GM23248 (cell line): ENCODE results near the gene KATNB1. TPM values are rescaled to one million over a fixed set of nuclear protein-coding genes. Genes with fewer than 3 reads are reported as not detected.
"Not testable (repeated sequence)": the region's sequence is repeated elsewhere in the genome, so short reads cannot be mapped to it uniquely, and the experiment has no call there.

Source experiments
- DNase-seq: peaks from one replicate; pipeline ENCODE4 v3.0.0-alpha.2; 2015
- H2AFZ ChIP-seq: fragments of 200-600 bp; sonication (generic); 2 replicates; pipeline ENCODE4 v1.6.1; 2016; ENCODE audit warnings: antibody characterized with exemption
- H3F3A ChIP-seq: fragments of 200-600 bp; sonication (generic); 2 replicates; pipeline ENCODE4 v1.6.1; 2016; ENCODE audit warnings: mild to moderate bottlenecking, antibody characterized with exemption, mixed run types; ENCODE audit not compliant: insufficient read depth
- H3K27ac ChIP-seq: fragments of 200-600 bp; sonication (generic); 2 replicates; pipeline ENCODE4 v1.5.1; 2016; ENCODE audit warnings: mild to moderate bottlenecking
- H3K27me3 ChIP-seq: fragments of 200-600 bp; sonication (generic); replicated peaks from 2 replicates; pipeline ENCODE4 v1.6.1; 2016; ENCODE audit warnings: mild to moderate bottlenecking; ENCODE audit not compliant: insufficient read depth
- H3K36me3 ChIP-seq: fragments of 200-600 bp; sonication (generic); 2 replicates; pipeline ENCODE4 v1.6.1; 2016; ENCODE audit warnings: low read depth, mild to moderate bottlenecking
- H3K4me1 ChIP-seq: fragments of 200-600 bp; sonication (generic); 2 replicates; pipeline ENCODE4 v1.6.1; 2016; ENCODE audit warnings: mild to moderate bottlenecking; ENCODE audit not compliant: insufficient read depth
- H3K4me2 ChIP-seq: fragments of 200-600 bp; sonication (generic); one replicate; pipeline ENCODE4 v1.6.1; 2016; ENCODE audit warnings: mild to moderate bottlenecking; ENCODE audit not compliant: unreplicated experiment
- H3K4me3 ChIP-seq: fragments of 200-600 bp; sonication (generic); 2 replicates; pipeline ENCODE4 v1.5.1; 2016; ENCODE audit warnings: mild to moderate bottlenecking
- H3K79me2 ChIP-seq: fragments of 200-600 bp; sonication (generic); 2 replicates; pipeline ENCODE4 v1.6.1; 2016; ENCODE audit warnings: mild to moderate bottlenecking; ENCODE audit not compliant: insufficient read depth
- H3K9ac ChIP-seq: fragments of 200-600 bp; sonication (generic); 2 replicates; pipeline ENCODE4 v1.6.1; 2016; ENCODE audit warnings: mild to moderate bottlenecking
- H3K9me2 ChIP-seq: fragments of 200-600 bp; sonication (generic); 2 replicates; pipeline ENCODE4 v1.6.1; 2016; ENCODE audit warnings: mixed run types, mild to moderate bottlenecking, moderate library complexity; ENCODE audit not compliant: insufficient read depth
- H3K9me3 ChIP-seq: fragments of 200-600 bp; sonication (generic); one replicate; pipeline ENCODE4 v1.6.1; 2017; ENCODE audit warnings: low read depth
- H4K20me1 ChIP-seq: fragments of 200-600 bp; sonication (generic); 2 replicates; pipeline ENCODE4 v1.6.0; 2016; ENCODE audit not compliant: insufficient read depth
- EZH2 ChIP-seq: fragments of 200-600 bp; sonication (generic); IDR thresholded peaks from 2 replicates; pipeline ENCODE4 v1.6.1; 2018; ENCODE audit warnings: antibody characterized with exemption, mild to moderate bottlenecking; ENCODE audit not compliant: insufficient read depth, poor library complexity, severe bottlenecking
- EZH2phosphoT487 ChIP-seq: fragments of 200-600 bp; sonication (generic); IDR thresholded peaks from 2 replicates; pipeline ENCODE4 v1.6.1; 2018; ENCODE audit warnings: antibody characterized with exemption, moderate library complexity, mild to moderate bottlenecking, low read depth; ENCODE audit not compliant: insufficient read depth
- WGBS, 2 experiments: methylation state at CpG; one replicate each; pipeline ENCODE4 v1.1.6; 2015 to 2017; ENCODE audit warnings: low lambda C conversion rate in 2 of 2, low coverage in 1 of 2; ENCODE audit errors: missing lambda C conversion rate in 2 of 2; 5-methylcytosine and 5-hydroxymethylcytosine counted together
- in situ Hi-C: fragments of 300-500 bp; cut with MboI; formaldehyde crosslinking; loops from 2 replicates; pipeline ENCODE4 v1.15.0; 2020
- polyA plus RNA-seq: library from polyadenylated mRNA; unstranded; fragments of >200 nt; fragmentation: Nextera tagmentation; extraction: Ambion mirVana; gene quantifications from 2 replicates; pipeline ENCODE4 v1.2.1, GENCODE V29; 2016
- total RNA-seq: library from RNA; depleted of rRNA; stranded (reverse); fragments of >200 nt; shearing (Covaris generic); gene quantifications from 2 replicates; pipeline ENCODE4 v1.2.3, GENCODE V29; 2014

KATNB1 gene
- total and polyA plus RNA-seq, 2 experiments from 2014 or later, result 19.3 to 20.2 TPM

DNA sequence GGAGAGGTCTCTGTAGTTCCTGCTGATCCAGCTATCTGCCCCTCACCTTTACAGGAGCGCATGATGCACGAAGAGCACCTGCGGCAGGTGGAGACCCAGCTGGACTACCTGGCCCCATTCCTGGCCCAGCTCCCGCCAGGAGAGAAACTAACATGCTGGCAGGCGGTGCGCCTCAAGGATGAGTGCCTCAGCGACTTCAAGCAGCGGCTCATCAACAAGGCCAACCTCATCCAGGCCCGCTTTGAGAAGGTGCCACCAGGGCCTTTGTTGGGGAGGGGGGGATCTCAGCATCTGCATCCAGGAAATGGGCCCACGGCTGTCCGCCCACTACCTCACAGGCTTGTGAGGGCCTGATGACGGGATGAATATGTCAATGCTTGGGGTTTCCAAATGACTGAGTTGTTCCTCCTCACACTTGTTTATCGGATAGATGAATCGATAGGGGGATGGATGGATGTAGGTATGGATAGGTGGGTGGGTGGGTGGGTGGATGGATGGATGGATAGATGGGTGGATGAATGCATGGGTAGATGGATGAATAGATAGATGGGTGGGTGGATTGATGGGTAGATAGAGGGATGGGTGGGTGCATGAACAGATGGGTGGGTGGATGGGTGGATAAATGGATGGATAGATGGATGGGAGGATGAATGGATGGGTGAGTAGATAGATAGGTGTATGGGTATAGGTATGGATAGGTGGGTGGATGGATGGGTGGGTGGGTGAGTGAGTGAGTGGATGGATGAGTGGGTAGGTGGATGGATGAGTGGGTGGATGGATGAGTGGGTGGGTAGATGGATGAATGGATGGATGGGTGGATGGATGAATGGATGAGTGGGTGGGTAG is 7.0 kb upstream of the KATNB1 start:
- no peaks in the 10 kb centered on the region for H3K79me2 ChIP-seq
- no peaks in the 10 kb centered on the region for H3K27me3 ChIP-seq
- no peak overlapping the region for H3K27ac ChIP-seq
- H3K9ac ChIP-seq, result no peak overlapping the region
- no peak for DNase-seq
- H3K9me3 ChIP-seq, result no peaks in the 10 kb centered on the region
- no peaks in the 10 kb centered on the region for H3K9me2 ChIP-seq
- no peak overlapping the region for H3K4me3 ChIP-seq
- peaks cover 20% of the 10 kb centered on the region for H3F3A ChIP-seq
- WGBS, 2 experiments, result 93 to 95% methylated on average over 14 of the region's 14 CpGs
- H3K4me2 ChIP-seq, result no peak overlapping the region
- peaks cover 8% of the 10 kb centered on the region for H3K4me1 ChIP-seq
- H4K20me1 ChIP-seq, result no peaks in the 10 kb centered on the region
- in situ Hi-C loops, result no loop called here
- H2AFZ ChIP-seq, result no peak overlapping the region
- no peaks in the 10 kb centered on the region for H3K36me3 ChIP-seq
- TF ChIP-seq EZH2phosphoT487 (no peak), EZH2 (no peak)

DNA sequence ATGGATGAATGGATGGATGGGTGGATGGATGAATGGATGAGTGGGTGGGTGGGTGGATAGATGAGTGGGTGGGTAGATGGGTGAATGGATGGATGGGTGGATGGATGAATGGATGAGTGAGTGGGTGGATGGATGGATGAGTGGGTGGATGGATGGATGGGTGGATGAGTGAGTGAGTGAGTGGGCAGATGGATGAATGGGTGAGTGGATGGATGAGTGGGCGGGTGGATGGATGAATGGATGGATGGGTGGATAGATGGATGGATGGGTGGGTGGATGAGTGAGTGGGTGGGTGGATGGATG is 6.4 kb upstream of the KATNB1 start:
- Histone ChIP-seq H3K27ac (no peak overlapping the region), H3K4me3 (no peak overlapping the region), H3K9me3 (no peaks in the 10 kb centered on the region), H3K36me3 (no peaks in the 10 kb centered on the region), H3F3A (peaks cover 21% of the 10 kb centered on the region), H4K20me1 (no peaks in the 10 kb centered on the region), H3K27me3 (no peaks in the 10 kb centered on the region), H3K4me1 (peaks cover 8% of the 10 kb centered on the region), H3K9me2 (no peaks in the 10 kb centered on the region), H3K79me2 (no peaks in the 10 kb centered on the region), H3K4me2 (no peak overlapping the region), H2AFZ (no peak overlapping the region), H3K9ac (no peak overlapping the region)
- no peak for TF ChIP-seq EZH2phosphoT487
- no peak for TF ChIP-seq EZH2
- in situ Hi-C loops, result no loop called here
- DNase-seq, result no peak
- 39% methylated on average over 1 of the region's 1 CpG; no CpG with 5 or more reads in 1 of the 2 experiments for WGBS, 2 experiments

DNA sequence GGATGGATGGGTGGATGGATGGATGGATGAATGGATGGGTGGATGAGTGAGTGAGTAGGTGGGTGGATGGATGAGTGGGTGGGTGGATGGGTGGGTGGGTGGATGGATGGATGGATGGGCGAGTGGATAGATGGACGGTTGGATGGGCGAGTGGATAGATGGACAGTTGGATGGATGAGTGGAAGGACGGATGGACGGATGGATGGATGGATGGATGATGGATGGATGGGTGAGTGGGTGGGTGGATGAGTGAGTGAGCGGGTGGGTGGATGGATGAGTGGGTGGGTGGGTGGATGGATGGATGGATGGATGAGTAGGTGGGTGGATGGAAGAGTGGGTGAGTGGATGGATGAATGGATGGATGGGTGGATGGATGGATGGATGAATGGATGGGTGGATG is 5.7 kb upstream of the KATNB1 start:
- H3K9ac ChIP-seq, H2AFZ ChIP-seq, DNase-seq, H4K20me1 ChIP-seq, H3K27ac ChIP-seq, H3K27me3 ChIP-seq, H3K36me3 ChIP-seq, H3K9me3 ChIP-seq, H3K4me3 ChIP-seq, H3K9me2 ChIP-seq, in situ Hi-C loops, H3K4me2 ChIP-seq, H3K79me2 ChIP-seq: not testable (repeated sequence)
- H3K4me1 ChIP-seq, result peaks cover 13% of the 10 kb centered on the region
- WGBS, 2 experiments, result 87% methylated on average over 6 of the region's 6 CpGs; no CpG with 5 or more reads in 1 of the 2 experiments
- peaks cover 21% of the 10 kb centered on the region for H3F3A ChIP-seq

DNA sequence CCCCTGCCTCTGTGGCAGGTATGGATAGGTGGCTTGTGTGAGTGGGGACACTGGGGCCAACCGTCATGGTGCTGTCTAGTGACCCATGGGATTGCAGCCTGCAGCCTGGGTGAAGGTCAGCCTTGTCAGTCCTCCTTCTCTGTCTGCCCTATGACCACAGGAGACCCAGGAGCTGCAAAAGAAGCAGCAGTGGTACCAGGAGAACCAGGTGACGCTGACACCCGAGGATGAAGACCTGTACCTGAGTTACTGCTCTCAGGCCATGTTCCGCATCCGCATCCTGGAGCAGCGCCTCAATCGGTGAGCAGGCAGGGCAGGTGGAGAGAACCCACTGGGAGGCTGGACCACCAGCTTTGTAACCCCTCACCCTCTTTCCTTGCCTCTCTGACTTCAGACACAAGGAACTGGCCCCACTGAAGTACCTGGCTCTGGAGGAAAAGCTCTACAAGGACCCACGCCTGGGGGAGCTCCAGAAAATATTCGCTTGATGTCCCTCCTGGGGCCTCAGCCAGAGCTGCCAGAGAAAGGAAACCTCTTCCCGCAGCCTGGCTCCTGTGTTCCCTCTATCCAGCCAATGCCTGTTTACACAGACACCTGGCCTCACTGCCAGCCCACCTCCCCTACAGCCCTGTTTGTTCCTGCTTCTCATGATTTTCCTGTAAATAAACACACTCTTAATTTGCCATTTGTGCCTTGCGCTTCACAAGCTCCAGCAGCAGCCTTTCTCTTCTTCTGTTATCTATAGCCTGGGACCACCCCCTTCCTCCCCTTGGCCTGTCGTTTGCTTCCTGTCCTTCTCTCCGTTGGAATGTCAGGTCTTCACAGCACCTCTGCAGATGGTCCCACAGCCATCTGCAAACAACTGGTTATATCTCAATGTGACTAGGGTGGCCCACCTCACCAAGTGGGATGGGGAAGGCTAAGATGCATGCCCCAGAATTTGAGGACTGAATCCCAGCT is 4.5 kb upstream of the KATNB1 start:
- Histone ChIP-seq H3K36me3 (no peaks in the 10 kb centered on the region), H3K9ac (no peak overlapping the region), H3K79me2 (no peaks in the 10 kb centered on the region), H3K4me1 (peaks cover 13% of the 10 kb centered on the region), H4K20me1 (no peaks in the 10 kb centered on the region), H2AFZ (no peak overlapping the region), H3K9me2 (no peaks in the 10 kb centered on the region), H3K9me3 (no peaks in the 10 kb centered on the region), H3K4me3 (no peak overlapping the region), H3K27me3 (no peaks in the 10 kb centered on the region), H3K27ac (no peak overlapping the region), H3F3A (peaks cover 21% of the 10 kb centered on the region), H3K4me2 (no peak overlapping the region)
- 77 to 85% methylated on average over 13 of the region's 13 CpGs for WGBS, 2 experiments
- no peak for TF ChIP-seq EZH2
- no peak for TF ChIP-seq EZH2phosphoT487
- DNase-seq, result no peak
- in situ Hi-C loops, result no loop called here
